HEK293T (cell line): ENCODE data around the gene IGF1R.

ENCODE experiments used
- ARNT ChIP-seq: fragments of 450-650 bp; IDR thresholded peaks from 2 replicates; pipeline ENCODE4 v1.6.1; 2017; ENCODE audit warnings: mild to moderate bottlenecking
- BHLHE40 ChIP-seq: fragments of 450-650 bp; IDR thresholded peaks from 2 replicates; pipeline ENCODE4 v1.6.1; 2016; ENCODE audit warnings: mild to moderate bottlenecking, moderate library complexity, borderline replicate concordance
- ELF4 ChIP-seq: fragments of 450-650 bp; IDR thresholded peaks from 2 replicates; pipeline ENCODE4 v1.6.1; 2017; ENCODE audit warnings: antibody characterized with exemption
- FOXA1 ChIP-seq: fragments of 450-650 bp; IDR thresholded peaks from 2 replicates; pipeline ENCODE4 v1.6.1; 2016; ENCODE audit warnings: mild to moderate bottlenecking
- FOXK2 ChIP-seq: fragments of 450-650 bp; IDR thresholded peaks from 2 replicates; pipeline ENCODE4 v1.6.1; 2016; ENCODE audit warnings: mild to moderate bottlenecking
- FOXM1 ChIP-seq: fragments of 450-650 bp; IDR thresholded peaks from 2 replicates; pipeline ENCODE4 v1.6.1; 2017; ENCODE audit warnings: mild to moderate bottlenecking, borderline replicate concordance
- HDGF ChIP-seq: fragments of 450-650 bp; IDR thresholded peaks from 2 replicates; pipeline ENCODE4 v1.6.1; 2017; ENCODE audit warnings: antibody characterized with exemption, borderline replicate concordance
- L3MBTL2 ChIP-seq: fragments of 450-650 bp; conservative IDR thresholded peaks from 2 replicates; pipeline ENCODE4 v1.6.1; 2016; ENCODE audit warnings: mild to moderate bottlenecking
- LEF1 ChIP-seq: fragments of 450-650 bp; IDR thresholded peaks from 2 replicates; pipeline ENCODE4 v1.6.1; 2017; ENCODE audit warnings: mild to moderate bottlenecking, borderline replicate concordance
- NFRKB ChIP-seq: fragments of 450-650 bp; IDR thresholded peaks from 2 replicates; pipeline ENCODE4 v1.6.1; 2016; ENCODE audit warnings: mild to moderate bottlenecking, moderate library complexity
- SP1 ChIP-seq: fragments of 450-650 bp; IDR thresholded peaks from 2 replicates; pipeline ENCODE4 v1.6.1; 2017
- SUZ12 ChIP-seq: fragments of 450-650 bp; IDR thresholded peaks from 2 replicates; pipeline ENCODE4 v1.6.1; 2016; ENCODE audit warnings: mild to moderate bottlenecking
- TARDBP ChIP-seq: fragments of 450-650 bp; IDR thresholded peaks from 2 replicates; pipeline ENCODE4 v1.6.1; 2016
- ZNF384 ChIP-seq: fragments of 450-650 bp; IDR thresholded peaks from 2 replicates; pipeline ENCODE4 v1.6.1; 2016

DNA sequence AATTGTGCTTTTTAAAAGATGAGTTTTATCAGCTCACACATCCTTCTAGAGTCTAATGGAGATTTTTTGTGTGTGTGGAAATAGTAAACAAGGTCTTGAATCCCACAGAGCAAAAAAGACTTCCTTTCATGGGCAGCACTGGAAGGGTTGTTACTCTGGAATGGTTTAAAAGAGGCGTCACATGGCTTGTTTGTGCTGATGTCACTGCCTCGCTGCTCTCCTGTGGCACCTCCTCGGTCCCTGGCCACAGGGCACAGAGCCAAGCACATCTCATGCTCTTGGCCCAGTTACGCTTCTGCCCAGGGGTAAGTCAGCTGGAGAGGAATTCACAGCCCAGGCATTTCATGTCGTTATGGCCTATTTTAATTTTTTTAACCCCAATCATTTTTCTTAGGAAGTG is 306.1 kb downstream of the IGF1R start:
- TF ChIP-seq FOXK2 (no peak), FOXM1 (no peak), BHLHE40 (no peak), LEF1 (no peak), FOXA1 (no peak), ARNT (no peak), SUZ12 (no peak), ZNF384 (no peak), TARDBP (no peak), ELF4 (no peak), SP1 (no peak), HDGF (no peak), NFRKB (no peak), L3MBTL2 (no peak)
